Liver (tissue), 3 donors: ENCODE results near the gene GIPC2.

ENCODE experiments used
- ATF3 ChIP-seq: IDR thresholded peaks from 2 replicates; pipeline ENCODE4 v1.6.1; 2016; ENCODE audit warnings: antibody characterized with exemption
- CTCF ChIP-seq: fragments of 150-350 bp; IDR thresholded peaks from 2 replicates; pipeline ENCODE4 v1.5.1; 2017; ENCODE audit warnings: improper control_type of control experiment, low read depth, low read length; ENCODE audit not compliant: missing input control
- EGR1 ChIP-seq, 2 donors: IDR thresholded peaks; 2 replicates each; pipeline ENCODE4 v1.6.1; 2016 to 2018; ENCODE audit warnings: antibody characterized with exemption in 2 of 2, low read depth in 2 of 2
- GABPA ChIP-seq, 2 donors: IDR thresholded peaks in 1 of 2; conservative IDR thresholded peaks in 1 of 2; 2 replicates each; pipeline ENCODE4 v1.6.1; 2016; ENCODE audit warnings: antibody characterized with exemption in 2 of 2, mild to moderate bottlenecking in 1 of 2, moderate library complexity in 1 of 2
- MAX ChIP-seq: IDR thresholded peaks from 2 replicates; pipeline ENCODE4 v1.6.1; 2016; ENCODE audit warnings: antibody characterized with exemption
- RAD21 ChIP-seq, 2 donors: IDR thresholded peaks; 2 replicates each; pipeline ENCODE4 v1.6.1; 2016; ENCODE audit warnings: antibody characterized with exemption in 2 of 2, mild to moderate bottlenecking in 2 of 2
- REST ChIP-seq: IDR thresholded peaks from 2 replicates; pipeline ENCODE4 v1.6.1; 2016; ENCODE audit warnings: antibody characterized with exemption, mild to moderate bottlenecking
- RXRA ChIP-seq, 2 donors: IDR thresholded peaks; 2 replicates each; pipeline ENCODE4 v1.6.1; 2017 to 2018; ENCODE audit warnings: antibody characterized with exemption in 2 of 2, mild to moderate bottlenecking in 1 of 2
- SP1 ChIP-seq: IDR thresholded peaks from 2 replicates; pipeline ENCODE4 v1.6.1; 2018; ENCODE audit warnings: antibody characterized with exemption, mild to moderate bottlenecking
- TAF1 ChIP-seq: conservative IDR thresholded peaks from 2 replicates; pipeline ENCODE4 v1.6.1; 2016; ENCODE audit warnings: antibody characterized with exemption, mild to moderate bottlenecking
- YY1 ChIP-seq: IDR thresholded peaks from 2 replicates; pipeline ENCODE4 v1.6.1; 2016; ENCODE audit warnings: antibody characterized with exemption, mild to moderate bottlenecking
- ZBTB33 ChIP-seq: IDR thresholded peaks from 2 replicates; pipeline ENCODE4 v1.6.1; 2016; ENCODE audit warnings: antibody characterized with exemption
- donor health status: healthy.
- donor health status: healthy.

- TF ChIP-seq ZBTB33 (no peak), CTCF (no peak), MAX (no peak), RXRA (IDR thresholded peaks at IDR 0.05) (no peak), TAF1 (no peak), GABPA (IDR thresholded peaks at IDR 0.05 in 1 of 2, conservative IDR thresholded peaks at IDR 0.05 in 1 of 2) (no peak), YY1 (no peak), SP1 (no peak), REST (no peak), EGR1 (IDR thresholded peaks at IDR 0.05; ENCODE audit: low read depth in 2 of 2) (no peak), ATF3 (no peak), RAD21 (IDR thresholded peaks at IDR 0.05) (no peak)
Measured at GRCh38 chr1:78011050-78011449, 34.7 kb upstream of the GIPC2 start.
